Measurements from ENCODE around the gene SCAMP4. TPM values are rescaled to one million over a fixed set of nuclear protein-coding genes. Genes with fewer than 3 reads are reported as not detected.

The SCAMP4 gene
- total RNA-seq, 1 experiment from 2014 or later, result 75.5 TPM

GRCh38 chr19:1938071-1938470, 32.9 kb downstream of the SCAMP4 start:
- DNase-seq (ENCODE audit: low read depth), result no peak

- DNase-seq (ENCODE audit: low read depth), result no peak
Measured at GRCh38 chr19:1941146-1942077, 36.2 kb downstream of the SCAMP4 start, which contains the start of gene CSNK1G2. Gene CSNK1G2 (plus strand): TSS chr19:1941172. CDS start chr19:1969773, 28,601 bp downstream.

GRCh38 chr19:1942078-1942933, 37.1 kb downstream of the SCAMP4 start:
- peak; percentile 76 for DNase-seq (ENCODE audit: low read depth)

- no peak for DNase-seq (ENCODE audit: low read depth)
Measured at GRCh38 chr19:1942934-1943555, 37.8 kb downstream of the SCAMP4 start.

- no peak for DNase-seq (ENCODE audit: low read depth)
Measured at GRCh38 chr19:1943661-1944087, 38.5 kb downstream of the SCAMP4 start.

GRCh38 chr19:1944088-1944915, 39.1 kb downstream of the SCAMP4 start:
- no peak for DNase-seq (ENCODE audit: low read depth)

GRCh38 chr19:1944916-1945561, 39.8 kb downstream of the SCAMP4 start:
- no peak for DNase-seq (ENCODE audit: low read depth)

GRCh38 chr19:1945899-1946298, 40.7 kb downstream of the SCAMP4 start:
- DNase-seq (ENCODE audit: low read depth), result no peak

GRCh38 chr19:1947651-1948209, 42.5 kb downstream of the SCAMP4 start:
- no peak for DNase-seq (ENCODE audit: low read depth)

- DNase-seq (ENCODE audit: low read depth), result no peak
Measured at GRCh38 chr19:1949304-1950101, 44.3 kb downstream of the SCAMP4 start.

GRCh38 chr19:1950640-1951039, 45.4 kb downstream of the SCAMP4 start:
- DNase-seq (ENCODE audit: low read depth), result no peak

- peak; percentile 22 for DNase-seq (ENCODE audit: low read depth)
Measured at GRCh38 chr19:1952635-1953034, 47.4 kb downstream of the SCAMP4 start.

GRCh38 chr19:1953037-1953436, 47.8 kb downstream of the SCAMP4 start:
- DNase-seq (ENCODE audit: low read depth), result no peak

GRCh38 chr19:1953441-1954094, 48.4 kb downstream of the SCAMP4 start:
- no peak for DNase-seq (ENCODE audit: low read depth)

- no peak for DNase-seq (ENCODE audit: low read depth)
Measured at GRCh38 chr19:1954532-1954933, 49.3 kb downstream of the SCAMP4 start.

- no peak for DNase-seq (ENCODE audit: low read depth)
Measured at GRCh38 chr19:1955171-1956121, 50.2 kb downstream of the SCAMP4 start.

GRCh38 chr19:1956122-1956494, 50.9 kb downstream of the SCAMP4 start:
- no peak for DNase-seq (ENCODE audit: low read depth)
